Measurements from ENCODE around the gene SPAG6.

SPAG6 gene

GRCh38 chr10:22436526-22436892 is 91.2 kb downstream of the SPAG6 start:
- Histone ChIP-seq H3K36me3 (ENCODE audit: insufficient read depth, insufficient read length, low read length) (no peaks in the 10 kb centered on the region), H3K4me1 (ENCODE audit: insufficient read depth, insufficient read length) (no peaks in the 10 kb centered on the region), H3K27me3 (ENCODE audit: insufficient read depth, insufficient read length) (peaks cover 40% of the 10 kb centered on the region), H3K4me3 (ENCODE audit: insufficient read length, low read depth) (peak overlapping the region; percentile 47), H3K9me3 (ENCODE audit: insufficient read depth, low read length) (no peaks in the 10 kb centered on the region), H3K9ac (ENCODE audit: insufficient read length, low read depth) (peak overlapping the region; percentile 50)
- no peak for DNase-seq (ENCODE audit: low read depth, low spot score)
- no peak for TF ChIP-seq YY1 (IDR thresholded peaks at IDR 0.05; ENCODE audit: insufficient read depth, insufficient read length)
- TF ChIP-seq ZNF274 (IDR thresholded peaks at IDR 0.05; ENCODE audit: low read depth, low read length) = no peak
- no peak for TF ChIP-seq SUZ12 (IDR thresholded peaks at IDR 0.05; ENCODE audit: extremely low read depth, insufficient read depth, insufficient read length)

GRCh38 chr10:22436893-22437619 is 91.8 kb downstream of the SPAG6 start:
- Histone ChIP-seq H3K4me1 (ENCODE audit: insufficient read depth, insufficient read length) (no peaks in the 10 kb centered on the region), H3K4me3 (ENCODE audit: insufficient read length, low read depth) (peak overlapping the region; percentile 47), H3K27me3 (ENCODE audit: insufficient read depth, insufficient read length) (peaks cover 40% of the 10 kb centered on the region), H3K36me3 (ENCODE audit: insufficient read depth, insufficient read length, low read length) (no peaks in the 10 kb centered on the region), H3K9me3 (ENCODE audit: insufficient read depth, low read length) (no peaks in the 10 kb centered on the region), H3K9ac (ENCODE audit: insufficient read length, low read depth) (peak overlapping the region; percentile 81)
- no peak for TF ChIP-seq YY1 (IDR thresholded peaks at IDR 0.05; ENCODE audit: insufficient read depth, insufficient read length)
- no peak for TF ChIP-seq ZNF274 (IDR thresholded peaks at IDR 0.05; ENCODE audit: low read depth, low read length)
- no peak for TF ChIP-seq SUZ12 (IDR thresholded peaks at IDR 0.05; ENCODE audit: extremely low read depth, insufficient read depth, insufficient read length)
- peak; percentile 28 for DNase-seq (ENCODE audit: low read depth, low spot score)

- TF ChIP-seq SUZ12 (IDR thresholded peaks at IDR 0.05; ENCODE audit: extremely low read depth, insufficient read depth, insufficient read length) = no peak
- no peak for TF ChIP-seq YY1 (IDR thresholded peaks at IDR 0.05; ENCODE audit: insufficient read depth, insufficient read length)
- no peak for TF ChIP-seq ZNF274 (IDR thresholded peaks at IDR 0.05; ENCODE audit: low read depth, low read length)
Observed at GRCh38 chr10:22437620-22438588, 92.6 kb downstream of the SPAG6 start.

GRCh38 chr10:22438711-22439110 is 93.4 kb downstream of the SPAG6 start:
- DNase-seq (ENCODE audit: low read depth, low spot score) = no peak
- Histone ChIP-seq H3K4me3 (ENCODE audit: insufficient read length, low read depth) (no peak overlapping the region), H3K36me3 (ENCODE audit: insufficient read depth, insufficient read length, low read length) (no peaks in the 10 kb centered on the region), H3K9ac (ENCODE audit: insufficient read length, low read depth) (peak overlapping the region; percentile 2), H3K27me3 (ENCODE audit: insufficient read depth, insufficient read length) (peaks cover 40% of the 10 kb centered on the region), H3K9me3 (ENCODE audit: insufficient read depth, low read length) (no peaks in the 10 kb centered on the region), H3K4me1 (ENCODE audit: insufficient read depth, insufficient read length) (no peaks in the 10 kb centered on the region)
- TF ChIP-seq ZNF274 (IDR thresholded peaks at IDR 0.05; ENCODE audit: low read depth, low read length) (no peak), SUZ12 (IDR thresholded peaks at IDR 0.05; ENCODE audit: extremely low read depth, insufficient read depth, insufficient read length) (no peak), YY1 (IDR thresholded peaks at IDR 0.05; ENCODE audit: insufficient read depth, insufficient read length) (no peak)

More at GRCh38 chr10:22437620-22438588, 92.6 kb downstream of the SPAG6 start:
- Histone ChIP-seq H3K4me1 (ENCODE audit: insufficient read depth, insufficient read length) (no peaks in the 10 kb centered on the region), H3K9me3 (ENCODE audit: insufficient read depth, low read length) (no peaks in the 10 kb centered on the region), H3K9ac (ENCODE audit: insufficient read length, low read depth) (peak overlapping the region; percentile 81), H3K4me3 (ENCODE audit: insufficient read length, low read depth) (peak overlapping the region; percentile 47), H3K36me3 (ENCODE audit: insufficient read depth, insufficient read length, low read length) (no peaks in the 10 kb centered on the region), H3K27me3 (ENCODE audit: insufficient read depth, insufficient read length) (peaks cover 40% of the 10 kb centered on the region)
- DNase-seq (ENCODE audit: low read depth, low spot score) = peak; percentile 8

GRCh38 chr10:22442063-22442462 is 96.8 kb downstream of the SPAG6 start:
- TF ChIP-seq SUZ12 (IDR thresholded peaks at IDR 0.05; ENCODE audit: extremely low read depth, insufficient read depth, insufficient read length) = no peak
- Histone ChIP-seq H3K4me3 (ENCODE audit: insufficient read length, low read depth) (no peak overlapping the region), H3K9ac (ENCODE audit: insufficient read length, low read depth) (no peak overlapping the region), H3K9me3 (ENCODE audit: insufficient read depth, low read length) (no peaks in the 10 kb centered on the region), H3K4me1 (ENCODE audit: insufficient read depth, insufficient read length) (no peaks in the 10 kb centered on the region), H3K36me3 (ENCODE audit: insufficient read depth, insufficient read length, low read length) (no peaks in the 10 kb centered on the region), H3K27me3 (ENCODE audit: insufficient read depth, insufficient read length) (peaks cover 22% of the 10 kb centered on the region)
- no peak for DNase-seq (ENCODE audit: low read depth, low spot score)

GRCh38 chr10:22442468-22442867 is 97.2 kb downstream of the SPAG6 start:
- Histone ChIP-seq H3K4me3 (ENCODE audit: insufficient read length, low read depth) (no peak overlapping the region), H3K9me3 (ENCODE audit: insufficient read depth, low read length) (no peaks in the 10 kb centered on the region), H3K9ac (ENCODE audit: insufficient read length, low read depth) (no peak overlapping the region), H3K4me1 (ENCODE audit: insufficient read depth, insufficient read length) (no peaks in the 10 kb centered on the region), H3K36me3 (ENCODE audit: insufficient read depth, insufficient read length, low read length) (no peaks in the 10 kb centered on the region), H3K27me3 (ENCODE audit: insufficient read depth, insufficient read length) (peaks cover 18% of the 10 kb centered on the region)
- no peak for TF ChIP-seq YY1 (IDR thresholded peaks at IDR 0.05; ENCODE audit: insufficient read depth, insufficient read length)
- no peak for TF ChIP-seq SUZ12 (IDR thresholded peaks at IDR 0.05; ENCODE audit: extremely low read depth, insufficient read depth, insufficient read length)
- no peak for TF ChIP-seq ZNF274 (IDR thresholded peaks at IDR 0.05; ENCODE audit: low read depth, low read length)
- no peak for DNase-seq (ENCODE audit: low read depth, low spot score)
